ENCODE results near the gene SRF. TPM values are rescaled to one million over a fixed set of nuclear protein-coding genes. Genes with fewer than 3 reads are reported as not detected.

Gene SRF
- total RNA-seq, 4 donors from 2014 or later = 14.8 to 25.8 (median 25.5) TPM

GRCh38 chr6:43207286-43207685 lies 36.2 kb downstream of the SRF start:
- TF ChIP-seq POLR2A (IDR thresholded peaks at IDR 0.05) (no peak), CTCF (IDR thresholded peaks at IDR 0.05) (no peak)
- 88 to 95% methylated on average over 2 of the region's 2 CpGs for WGBS, 2 donors

GRCh38 chr6:43211955-43212354 lies 40.9 kb downstream of the SRF start:
- DNase-seq (ENCODE audit: low spot score in 2 of 2) = no peak
- TF ChIP-seq POLR2A (IDR thresholded peaks at IDR 0.05) = no peak
- intact Hi-C loops (cut with DNase I; ENCODE audit: low total_unique reads) = no loop called here
- WGBS, 2 donors = 70 to 79% methylated on average over 1 of the region's 1 CpG
- no peak overlapping the region for H3K4me3 ChIP-seq (ENCODE audit: low read depth, poor library complexity, severe bottlenecking)

More at GRCh38 chr6:43207286-43207685, 36.2 kb downstream of the SRF start:
- intact Hi-C loops (cut with DNase I; ENCODE audit: low total_unique reads) = no loop called here
- no peak overlapping the region for H3K4me3 ChIP-seq (ENCODE audit: low read depth, poor library complexity, severe bottlenecking)
- no peak for DNase-seq (ENCODE audit: low spot score in 2 of 2)

GRCh38 chr6:43213431-43213830 lies 42.4 kb downstream of the SRF start:
- intact Hi-C loops (cut with DNase I; ENCODE audit: low total_unique reads) = no loop called here
- TF ChIP-seq POLR2A (IDR thresholded peaks at IDR 0.05) = no peak
- no peak for TF ChIP-seq CTCF (IDR thresholded peaks at IDR 0.05)
- no peak overlapping the region for H3K4me3 ChIP-seq (ENCODE audit: low read depth, poor library complexity, severe bottlenecking)
- DNase-seq (ENCODE audit: low spot score in 2 of 2) = no peak
- 86 to 90% methylated on average over 11 of the region's 11 CpGs for WGBS, 2 donors

GRCh38 chr6:43215066-43215465 lies 44.0 kb downstream of the SRF start:
- 96 to 97% methylated on average over 8 of the region's 8 CpGs for WGBS, 2 donors
- no peak for DNase-seq (ENCODE audit: low spot score in 2 of 2)
- H3K4me3 ChIP-seq (ENCODE audit: low read depth, poor library complexity, severe bottlenecking) = no peak overlapping the region
- no peak for TF ChIP-seq CTCF (IDR thresholded peaks at IDR 0.05)
- no peak for TF ChIP-seq POLR2A (IDR thresholded peaks at IDR 0.05)
- intact Hi-C loops (cut with DNase I; ENCODE audit: low total_unique reads) = no loop called here

GRCh38 chr6:43216200-43216599 lies 45.1 kb downstream of the SRF start:
- TF ChIP-seq POLR2A (IDR thresholded peaks at IDR 0.05) (no peak), CTCF (IDR thresholded peaks at IDR 0.05) (no peak)
- no peak for DNase-seq (ENCODE audit: low spot score in 2 of 2)
- intact Hi-C loops (cut with DNase I; ENCODE audit: low total_unique reads) = no loop called here
- WGBS, 2 donors = 90% methylated on average over 7 to 12 of the region's 12 CpGs
- no peak overlapping the region for H3K4me3 ChIP-seq (ENCODE audit: low read depth, poor library complexity, severe bottlenecking)

GRCh38 chr6:43217351-43217750 lies 46.3 kb downstream of the SRF start:
- 57 to 62% methylated on average over 5 of the region's 5 CpGs for WGBS, 2 donors
- no peak overlapping the region for H3K4me3 ChIP-seq (ENCODE audit: low read depth, poor library complexity, severe bottlenecking)
- no peak for TF ChIP-seq CTCF (IDR thresholded peaks at IDR 0.05)
- intact Hi-C loops (cut with DNase I; ENCODE audit: low total_unique reads) = no loop called here
- no peak for DNase-seq (ENCODE audit: low spot score in 2 of 2)
